HG03439 (cell line): ENCODE results near the gene SIAH3.

ENCODE experiments used
- ATAC-seq: cut with Tn5 transposase; IDR thresholded peaks from one replicate; pipeline ENCODE4 v1.9.1; 2021; ENCODE audit warnings: mild to moderate bottlenecking, moderate library complexity; ENCODE audit not compliant: unreplicated experiment

SIAH3 gene

GRCh38 chr13:45825387-45825650 is 26.2 kb downstream of the SIAH3 start:
- no peak for ATAC-seq

GRCh38 chr13:45823583-45823982 is 28.0 kb downstream of the SIAH3 start:
- no peak for ATAC-seq

- ATAC-seq: no peak
Observed at GRCh38 chr13:45821811-45822210, 29.7 kb downstream of the SIAH3 start.

- no peak for ATAC-seq
Observed at GRCh38 chr13:45820106-45820838, 31.3 kb downstream of the SIAH3 start.

- ATAC-seq: no peak
Observed at GRCh38 chr13:45817833-45818232, 33.7 kb downstream of the SIAH3 start.

GRCh38 chr13:45816427-45816826 is 35.1 kb downstream of the SIAH3 start:
- no peak for ATAC-seq

GRCh38 chr13:45812695-45813372 is 38.7 kb downstream of the SIAH3 start:
- ATAC-seq: no peak

- ATAC-seq: no peak
Observed at GRCh38 chr13:45811891-45812694, 39.5 kb downstream of the SIAH3 start.

- no peak for ATAC-seq
Observed at GRCh38 chr13:45809801-45810394, 41.7 kb downstream of the SIAH3 start.

- no peak for ATAC-seq
Observed at GRCh38 chr13:45808925-45809324, 42.6 kb downstream of the SIAH3 start.

- ATAC-seq: no peak
Observed at GRCh38 chr13:45807520-45808099, 43.9 kb downstream of the SIAH3 start.

- ATAC-seq: no peak
Observed at GRCh38 chr13:45800485-45800884, 51.1 kb downstream of the SIAH3 start.

- no peak for ATAC-seq
Observed at GRCh38 chr13:45799451-45799850, 52.1 kb downstream of the SIAH3 start.

- ATAC-seq: no peak
Observed at GRCh38 chr13:45798851-45799250, 52.7 kb downstream of the SIAH3 start.

GRCh38 chr13:45796426-45797235 is 54.9 kb downstream of the SIAH3 start:
- ATAC-seq: no peak

GRCh38 chr13:45792827-45793303 is 58.7 kb downstream of the SIAH3 start:
- no peak for ATAC-seq

GRCh38 chr13:45788011-45788410 is 63.5 kb downstream of the SIAH3 start:
- no peak for ATAC-seq

GRCh38 chr13:45787346-45787745 is 64.2 kb downstream of the SIAH3 start:
- ATAC-seq: no peak

GRCh38 chr13:45786293-45786920 is 65.1 kb downstream of the SIAH3 start:
- no peak for ATAC-seq
